ENCODE data around the gene NATD1. TPM values are rescaled to one million over a fixed set of nuclear protein-coding genes. Genes with fewer than 3 reads are reported as not detected.

NATD1 gene
- total RNA-seq, 1 donor from 2014 or later: 4.2 TPM

DNA sequence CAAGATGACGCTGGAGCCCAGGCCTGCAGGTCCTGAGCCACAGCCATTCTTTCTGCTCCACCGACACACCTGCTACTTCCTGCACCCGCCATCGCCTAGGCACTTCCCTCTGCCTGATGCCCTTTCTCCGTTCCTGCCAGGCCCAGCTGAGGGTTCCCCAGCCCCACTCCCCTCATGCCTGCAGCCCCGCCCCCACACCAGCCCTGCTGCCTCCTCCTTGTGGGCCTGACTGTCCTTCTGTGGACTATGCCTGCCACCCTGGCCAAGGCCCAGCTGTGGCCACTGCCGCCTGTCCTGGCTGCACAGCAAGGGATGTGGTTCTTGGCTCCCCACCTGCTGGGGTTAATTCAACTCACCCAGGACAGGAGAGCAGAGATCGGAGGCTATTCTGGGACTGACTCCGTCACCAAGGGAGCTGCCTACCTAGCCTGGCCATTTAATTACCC, 7.5 kb downstream of the NATD1 start:
- intact Hi-C loops (cut with DNase I): no loop called here
- TF ChIP-seq, protein P1, sequence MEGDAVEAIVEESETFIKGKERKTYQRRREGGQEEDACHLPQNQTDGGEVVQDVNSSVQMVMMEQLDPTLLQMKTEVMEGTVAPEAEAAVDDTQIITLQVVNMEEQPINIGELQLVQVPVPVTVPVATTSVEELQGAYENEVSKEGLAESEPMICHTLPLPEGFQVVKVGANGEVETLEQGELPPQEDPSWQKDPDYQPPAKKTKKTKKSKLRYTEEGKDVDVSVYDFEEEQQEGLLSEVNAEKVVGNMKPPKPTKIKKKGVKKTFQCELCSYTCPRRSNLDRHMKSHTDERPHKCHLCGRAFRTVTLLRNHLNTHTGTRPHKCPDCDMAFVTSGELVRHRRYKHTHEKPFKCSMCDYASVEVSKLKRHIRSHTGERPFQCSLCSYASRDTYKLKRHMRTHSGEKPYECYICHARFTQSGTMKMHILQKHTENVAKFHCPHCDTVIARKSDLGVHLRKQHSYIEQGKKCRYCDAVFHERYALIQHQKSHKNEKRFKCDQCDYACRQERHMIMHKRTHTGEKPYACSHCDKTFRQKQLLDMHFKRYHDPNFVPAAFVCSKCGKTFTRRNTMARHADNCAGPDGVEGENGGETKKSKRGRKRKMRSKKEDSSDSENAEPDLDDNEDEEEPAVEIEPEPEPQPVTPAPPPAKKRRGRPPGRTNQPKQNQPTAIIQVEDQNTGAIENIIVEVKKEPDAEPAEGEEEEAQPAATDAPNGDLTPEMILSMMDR (IDR thresholded peaks at IDR 0.05): no peak
- no peak for TF ChIP-seq POLR2AphosphoS5 (IDR thresholded peaks at IDR 0.05; ENCODE audit: insufficient read depth in 1 of 2, low read depth in 1 of 2)
- no peak for TF ChIP-seq POLR2A (IDR thresholded peaks at IDR 0.05)
- no peak overlapping the region for H3K4me3 ChIP-seq
- no peaks in the 10 kb centered on the region for H3K36me3 ChIP-seq
- peaks cover 20% of the 10 kb centered on the region for H3K4me1 ChIP-seq
- H3K27ac ChIP-seq: no peak overlapping the region
- DNase-seq (ENCODE audit: extremely low spot score in 2 of 2): no peak
- H3K27me3 ChIP-seq: no peaks in the 10 kb centered on the region
- H3K9me3 ChIP-seq: no peaks in the 10 kb centered on the region

- intact Hi-C loops (cut with DNase I): no loop called here
- no peak for DNase-seq (ENCODE audit: extremely low spot score in 2 of 2)
- no peak for TF ChIP-seq POLR2A (IDR thresholded peaks at IDR 0.05)
- TF ChIP-seq, protein P1 (IDR thresholded peaks at IDR 0.05): no peak
- no peak for TF ChIP-seq POLR2AphosphoS5 (IDR thresholded peaks at IDR 0.05; ENCODE audit: insufficient read depth in 1 of 2, low read depth in 1 of 2)
- H3K4me1 ChIP-seq: peaks cover 16% of the 10 kb centered on the region
- no peaks in the 10 kb centered on the region for H3K9me3 ChIP-seq
- H3K27me3 ChIP-seq: no peaks in the 10 kb centered on the region
- H3K36me3 ChIP-seq: no peaks in the 10 kb centered on the region
- no peak overlapping the region for H3K4me3 ChIP-seq
- no peak overlapping the region for H3K27ac ChIP-seq
These were observed 9.5 kb downstream of the NATD1 start for GRCh38 chr17:21243516-21244303.

DNA sequence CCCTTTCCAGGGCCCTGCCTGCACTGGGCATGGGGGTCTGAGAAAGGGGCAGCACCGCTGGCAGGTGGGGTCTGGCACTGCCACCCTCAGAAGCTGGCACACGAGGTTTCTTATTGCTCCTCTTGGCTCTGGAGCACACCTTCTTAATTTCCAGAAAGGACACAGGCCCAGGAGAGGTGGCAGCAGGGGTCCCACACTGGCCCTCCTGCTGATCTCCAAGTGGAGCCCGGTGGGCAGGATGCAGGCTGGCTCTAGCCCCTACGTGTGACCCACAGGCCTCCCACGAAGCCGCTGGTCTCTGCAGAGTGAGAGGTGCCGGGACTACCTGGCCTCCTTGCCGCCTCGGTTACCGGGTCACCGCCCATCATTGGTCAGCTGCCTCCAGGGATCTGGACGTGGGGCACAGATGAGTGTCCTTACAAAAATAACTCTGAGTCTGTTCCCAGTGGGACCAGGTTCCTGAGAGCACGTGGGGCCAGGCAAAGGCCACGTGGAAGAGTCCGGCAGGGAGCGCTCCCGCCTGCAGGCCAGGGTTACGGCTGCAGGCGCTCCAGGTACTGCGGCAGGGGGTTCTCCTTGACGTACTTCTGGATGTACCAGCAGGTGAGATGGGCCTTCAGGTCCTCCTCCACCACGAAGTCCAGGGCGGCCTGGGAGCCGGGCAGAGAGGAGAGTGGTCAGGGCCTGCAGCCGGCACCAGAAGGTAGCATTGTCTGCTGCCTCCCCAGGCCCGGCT, 10.3 kb downstream of the NATD1 start:
- Histone ChIP-seq H3K4me3 (no peak overlapping the region), H3K27ac (no peak overlapping the region), H3K36me3 (no peaks in the 10 kb centered on the region), H3K4me1 (peaks cover 16% of the 10 kb centered on the region), H3K9me3 (no peaks in the 10 kb centered on the region), H3K27me3 (no peaks in the 10 kb centered on the region)
- intact Hi-C loops (cut with DNase I): no loop called here
- TF ChIP-seq, protein P1 (IDR thresholded peaks at IDR 0.05): no peak
- TF ChIP-seq POLR2AphosphoS5 (IDR thresholded peaks at IDR 0.05; ENCODE audit: insufficient read depth in 1 of 2, low read depth in 1 of 2) (no peak), POLR2A (IDR thresholded peaks at IDR 0.05) (no peak)
- DNase-seq (ENCODE audit: extremely low spot score in 2 of 2): no peak

GRCh38 chr17:21242026-21242697, 11.0 kb downstream of the NATD1 start:
- no peak for DNase-seq (ENCODE audit: extremely low spot score in 2 of 2)
- intact Hi-C loops (cut with DNase I): no loop called here
- no peak overlapping the region for H3K27ac ChIP-seq
- TF ChIP-seq POLR2AphosphoS5 (IDR thresholded peaks at IDR 0.05; ENCODE audit: insufficient read depth in 1 of 2, low read depth in 1 of 2) (no peak), POLR2A (IDR thresholded peaks at IDR 0.05) (no peak)
- TF ChIP-seq, protein P1 (IDR thresholded peaks at IDR 0.05): no peak
- H3K4me3 ChIP-seq: no peak overlapping the region
- H3K9me3 ChIP-seq: no peaks in the 10 kb centered on the region
- no peaks in the 10 kb centered on the region for H3K36me3 ChIP-seq
- no peaks in the 10 kb centered on the region for H3K27me3 ChIP-seq
- H3K4me1 ChIP-seq: peaks cover 16% of the 10 kb centered on the region
